Breast epithelium (tissue), 3 donors: Measurements from ENCODE around the gene ACBD4.

Experiments
- POLR2AphosphoS5 ChIP-seq, 3 donors: sonication (generic); formaldehyde crosslinking; IDR thresholded peaks; one replicate each; pipeline ENCODE4 v1.6.1; 2017; ENCODE audit warnings: antibody characterized with exemption in 3 of 3
- TF ChIP-seq, protein P1 (sequence below), 3 donors: fragments of 450-650 bp; IDR thresholded peaks; one replicate each; pipeline ENCODE4 v1.5.1; 2016 to 2017; ENCODE audit warnings: antibody characterized with exemption in 3 of 3, mild to moderate bottlenecking in 3 of 3, moderate library complexity in 3 of 3

DNA sequence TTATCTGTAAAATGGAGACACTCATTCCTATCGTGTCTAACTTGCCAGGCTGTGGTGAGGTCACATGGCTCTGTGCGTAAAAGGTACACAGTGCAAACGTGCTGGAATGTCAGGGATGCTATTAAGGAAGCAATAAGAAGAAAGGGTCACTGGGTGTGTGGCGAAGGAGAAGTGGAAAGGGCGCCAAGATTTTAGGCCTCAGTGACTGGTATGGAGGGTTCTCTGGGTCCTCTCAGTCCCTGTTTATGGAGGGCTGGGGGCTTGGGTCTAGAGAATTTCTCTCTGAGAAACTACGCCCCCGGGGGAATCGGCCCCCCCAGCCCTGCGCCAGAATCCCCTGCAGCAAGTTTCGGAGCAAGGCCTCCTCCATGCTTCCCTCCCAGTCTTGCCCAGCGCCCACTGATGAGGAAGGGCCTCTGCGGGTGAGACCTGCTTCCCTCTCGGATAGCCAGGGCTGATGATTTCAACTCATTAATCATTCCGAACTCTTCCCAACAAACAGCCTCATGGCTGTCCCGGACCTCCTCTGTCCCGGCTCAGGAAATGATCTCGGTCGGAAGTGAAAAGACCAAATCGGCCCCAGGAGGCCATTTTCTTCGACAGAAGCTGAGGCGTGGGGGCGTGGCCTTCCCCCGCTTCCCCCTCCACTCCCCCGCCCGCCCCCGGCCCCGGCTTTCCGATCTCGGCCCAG, 11.5 kb downstream of the ACBD4 start:
- TF ChIP-seq POLR2AphosphoS5 (IDR thresholded peaks at IDR 0.05), result peak in 1 of 3 donors; percentile 7
- TF ChIP-seq, protein P1, sequence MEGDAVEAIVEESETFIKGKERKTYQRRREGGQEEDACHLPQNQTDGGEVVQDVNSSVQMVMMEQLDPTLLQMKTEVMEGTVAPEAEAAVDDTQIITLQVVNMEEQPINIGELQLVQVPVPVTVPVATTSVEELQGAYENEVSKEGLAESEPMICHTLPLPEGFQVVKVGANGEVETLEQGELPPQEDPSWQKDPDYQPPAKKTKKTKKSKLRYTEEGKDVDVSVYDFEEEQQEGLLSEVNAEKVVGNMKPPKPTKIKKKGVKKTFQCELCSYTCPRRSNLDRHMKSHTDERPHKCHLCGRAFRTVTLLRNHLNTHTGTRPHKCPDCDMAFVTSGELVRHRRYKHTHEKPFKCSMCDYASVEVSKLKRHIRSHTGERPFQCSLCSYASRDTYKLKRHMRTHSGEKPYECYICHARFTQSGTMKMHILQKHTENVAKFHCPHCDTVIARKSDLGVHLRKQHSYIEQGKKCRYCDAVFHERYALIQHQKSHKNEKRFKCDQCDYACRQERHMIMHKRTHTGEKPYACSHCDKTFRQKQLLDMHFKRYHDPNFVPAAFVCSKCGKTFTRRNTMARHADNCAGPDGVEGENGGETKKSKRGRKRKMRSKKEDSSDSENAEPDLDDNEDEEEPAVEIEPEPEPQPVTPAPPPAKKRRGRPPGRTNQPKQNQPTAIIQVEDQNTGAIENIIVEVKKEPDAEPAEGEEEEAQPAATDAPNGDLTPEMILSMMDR (IDR thresholded peaks at IDR 0.05), result no peak
